H1 (cell line): ENCODE measurements around the gene ILF2. TPM values are rescaled to one million over a fixed set of nuclear protein-coding genes. Genes with fewer than 3 reads are reported as not detected.

Source experiments
- CTCF ChIA-PET: fragments of 300-600 bp; sonication (Branson Sonifier 250); formaldehyde crosslinking; loops from one replicate; lab custom pipeline; 2021; ENCODE audit not compliant: partially characterized antibody; lab: Charles Lee
- POLR2A ChIA-PET: fragments of 300-600 bp; sonication (Branson Sonifier 250); formaldehyde crosslinking; loops from one replicate; lab custom pipeline; 2021; ENCODE audit warnings: inconsistent platforms; ENCODE audit not compliant: partially characterized antibody; lab: Charles Lee
- DNase-seq, 2 experiments: peaks; one replicate each; pipeline versions ENCODE4 v3.0.0 to v3.0.0-alpha.2; 2010 to 2022; ENCODE audit warnings: low spot score in 2 of 2, low read depth in 1 of 2, mixed read lengths in 1 of 2
- FAIRE-seq: peaks from 2 replicates; lab custom pipeline; 2011; peaks lifted over from hg19 to GRCh38; lab: Jason Lieb, UNC
- H2AFZ ChIP-seq: 2 replicates; pipeline ENCODE4 v1.8.1; 2012; ENCODE audit warnings: low read length, inconsistent platforms
- H2AK5ac ChIP-seq: 2 replicates; pipeline ENCODE4 v1.6.1; 2013; ENCODE audit warnings: low read depth, low read length
- H2BK120ac ChIP-seq: replicated peaks from 2 replicates; pipeline ENCODE3; 2013; ENCODE audit warnings: low read depth, low read length, inconsistent platforms
- H2BK12ac ChIP-seq: 2 replicates; pipeline ENCODE4 v1.6.1; 2013; ENCODE audit warnings: low read depth, low read length
- H2BK15ac ChIP-seq: 2 replicates; pipeline ENCODE4 v1.6.1; 2013; ENCODE audit warnings: low read length
- H2BK20ac ChIP-seq: 2 replicates; pipeline ENCODE4 v1.6.1; 2013; ENCODE audit warnings: low read length
- H2BK5ac ChIP-seq: 2 replicates; pipeline ENCODE4 v1.6.1; 2013; ENCODE audit warnings: low read depth, low read length
- H3K14ac ChIP-seq: 2 replicates; pipeline ENCODE4 v1.6.1; 2013; ENCODE audit warnings: inconsistent platforms; ENCODE audit not compliant: insufficient read length
- H3K18ac ChIP-seq: 2 replicates; pipeline ENCODE4 v1.6.1; 2013; ENCODE audit warnings: low read length; ENCODE audit errors: extremely low read depth
- H3K23ac ChIP-seq: 2 replicates; pipeline ENCODE4 v1.6.1; 2013; ENCODE audit warnings: inconsistent platforms; ENCODE audit not compliant: insufficient read length
- H3K23me2 ChIP-seq: 2 replicates; pipeline ENCODE4 v1.6.1; 2013; ENCODE audit warnings: low read depth, low read length
- H3K27ac ChIP-seq: 2 replicates; pipeline ENCODE4 v1.6.1; 2011; ENCODE audit warnings: low read depth, low read length, inconsistent platforms
- H3K27me3 ChIP-seq, 4 experiments: replicated peaks in 1 of 4; 1 replicate in 1 of 4; 2 replicates in 3 of 4; pipeline versions ENCODE4 v1.6.1 to v1.8.1; 2011 to 2013; ENCODE audit warnings: low read length in 3 of 4, mild to moderate bottlenecking in 3 of 4, inconsistent platforms in 2 of 4, mixed read lengths in 2 of 4, moderate library complexity in 1 of 4; ENCODE audit not compliant: control insufficient read depth in 3 of 4, insufficient read depth in 3 of 4; ENCODE audit errors: extremely low read depth in 1 of 4
- H3K36me3 ChIP-seq, 4 experiments: 2 replicates each; pipeline versions ENCODE4 v1.6.1 to v1.8.1; 2011 to 2013; ENCODE audit warnings: mild to moderate bottlenecking in 4 of 4, low read length in 3 of 4, moderate library complexity in 2 of 4, control low read depth in 1 of 4, inconsistent platforms in 1 of 4; ENCODE audit not compliant: insufficient read depth in 4 of 4, control insufficient read depth in 2 of 4
- H3K4ac ChIP-seq: replicated peaks from 2 replicates; pipeline ENCODE3; 2013; ENCODE audit warnings: low read length, low read depth, mixed read lengths, inconsistent platforms; ENCODE audit not compliant: insufficient read length
- H3K4me1 ChIP-seq, 4 experiments: replicated peaks in 1 of 4; 1 replicate in 1 of 4; 2 replicates in 3 of 4; pipeline versions ENCODE4 v1.6.1 to v1.8.1; 2011 to 2013; ENCODE audit warnings: low read length in 3 of 4, inconsistent platforms in 2 of 4, mixed read lengths in 1 of 4; ENCODE audit not compliant: insufficient read depth in 4 of 4, control insufficient read depth in 3 of 4
- H3K4me2 ChIP-seq, 2 experiments: 2 replicates each; pipeline versions ENCODE4 v1.6.1 to v1.8.1; 2011 to 2013; ENCODE audit warnings: low read depth in 2 of 2, low read length in 2 of 2, control low read depth in 1 of 2, inconsistent platforms in 1 of 2, mild to moderate bottlenecking in 1 of 2; ENCODE audit not compliant: insufficient read depth in 1 of 2
- H3K4me3 ChIP-seq, 4 experiments: fragments of 200-600, 300-600 bp in 1 of 4; sonication (generic), shearing (Covaris generic), sonication (Bioruptor Twin) in 1 of 4; 2 replicates each; pipeline versions ENCODE4 v1.5.1 to v1.8.1; 2011 to 2016; ENCODE audit warnings: low read length in 4 of 4, low read depth in 3 of 4, control low read depth in 2 of 4, inconsistent platforms in 2 of 4, mild to moderate bottlenecking in 2 of 4, mixed read lengths in 1 of 4, moderate library complexity in 1 of 4; ENCODE audit not compliant: insufficient read depth in 2 of 4; ENCODE audit errors: extremely low read depth in 1 of 4
- H3K56ac ChIP-seq: replicated peaks from 2 replicates; pipeline ENCODE3; 2013; ENCODE audit warnings: low read depth, mild to moderate bottlenecking, mixed read lengths, low read length, inconsistent platforms; ENCODE audit not compliant: insufficient read length
- H3K79me1 ChIP-seq: 2 replicates; pipeline ENCODE4 v1.6.1; 2013; ENCODE audit warnings: low read depth, low read length, control low read depth
- H3K79me2 ChIP-seq, 2 experiments: 2 replicates each; pipeline versions ENCODE4 v1.6.1 to v1.8.1; 2012 to 2013; ENCODE audit warnings: low read length in 2 of 2, mild to moderate bottlenecking in 2 of 2, inconsistent platforms in 1 of 2; ENCODE audit not compliant: insufficient read depth in 2 of 2, control insufficient read depth in 1 of 2
- H3K9ac ChIP-seq, 4 experiments: replicated peaks in 1 of 4; 1 replicate in 1 of 4; 2 replicates in 3 of 4; pipeline versions ENCODE4 v1.6.1 to v1.8.1; 2011 to 2013; ENCODE audit warnings: low read depth in 3 of 4, low read length in 3 of 4, control low read depth in 2 of 4, mild to moderate bottlenecking in 2 of 4, moderate library complexity in 2 of 4, inconsistent platforms in 1 of 4; ENCODE audit errors: extremely low read depth in 1 of 4
- H3K9me3 ChIP-seq, 2 experiments: 2 replicates each; pipeline versions ENCODE4 v1.6.1 to v1.8.1; 2012 to 2013; ENCODE audit warnings: mild to moderate bottlenecking in 2 of 2, moderate library complexity in 2 of 2, control low read depth in 1 of 2, inconsistent platforms in 1 of 2, low read depth in 1 of 2, low read length in 1 of 2, mixed read lengths in 1 of 2; ENCODE audit not compliant: insufficient read depth in 2 of 2
- H4K20me1 ChIP-seq, 2 experiments: replicated peaks in 1 of 2; 2 replicates each; pipeline versions ENCODE3 to v1.8.1; 2011 to 2013; ENCODE audit warnings: inconsistent platforms in 2 of 2, low read length in 2 of 2, mild to moderate bottlenecking in 1 of 2; ENCODE audit not compliant: insufficient read depth in 2 of 2, control insufficient read depth in 1 of 2
- H4K5ac ChIP-seq: 2 replicates; pipeline ENCODE4 v1.6.1; 2013; ENCODE audit warnings: low read length, low read depth, mixed read lengths, inconsistent platforms; ENCODE audit not compliant: insufficient read length
- H4K8ac ChIP-seq: 2 replicates; pipeline ENCODE4 v1.8.0; 2013; ENCODE audit warnings: mild to moderate bottlenecking, moderate library complexity, low read length, inconsistent platforms; ENCODE audit not compliant: insufficient read depth; ENCODE audit errors: extremely low read depth
- H4K91ac ChIP-seq: replicated peaks from 2 replicates; pipeline ENCODE3; 2013; ENCODE audit warnings: low read length, mixed read lengths, inconsistent platforms; ENCODE audit not compliant: insufficient read length
- CEBPB ChIP-seq: IDR thresholded peaks from 2 replicates; pipeline ENCODE4 v1.6.1; 2012; ENCODE audit warnings: low read depth, low read length
- EGR1 ChIP-seq: IDR thresholded peaks from 2 replicates; pipeline ENCODE4 v1.6.1; 2011; ENCODE audit warnings: low read depth, low read length, borderline replicate concordance
- EP300 ChIP-seq, 2 experiments: IDR thresholded peaks; 1 replicate in 1 of 2; 2 replicates in 1 of 2; pipeline ENCODE4 v1.6.1; 2011 to 2012; ENCODE audit warnings: low read depth in 2 of 2, low read length in 2 of 2, mild to moderate bottlenecking in 2 of 2, borderline replicate concordance in 1 of 2, inconsistent platforms in 1 of 2, moderate library complexity in 1 of 2
- EZH2 ChIP-seq: fragments of 200-600 bp; sonication (generic); IDR thresholded peaks from 2 replicates; pipeline ENCODE4 v1.7.1; 2012; ENCODE audit warnings: low read depth, mild to moderate bottlenecking, moderate library complexity, low read length, inconsistent platforms; ENCODE audit not compliant: severe bottlenecking
- FOSL1 ChIP-seq: IDR thresholded peaks from 2 replicates; pipeline ENCODE4 v1.6.1; 2011; ENCODE audit warnings: mild to moderate bottlenecking, low read depth, low read length, moderate library complexity; ENCODE audit not compliant: insufficient read depth
- KDM1A ChIP-seq: fragments of 200-600, 300-600 bp; sonication (generic); IDR thresholded peaks from 2 replicates; pipeline ENCODE4 v1.7.1; 2016; ENCODE audit warnings: mild to moderate bottlenecking, low read length, borderline replicate concordance
- MAFK ChIP-seq: IDR thresholded peaks from 2 replicates; pipeline ENCODE4 v1.6.1; 2012; ENCODE audit warnings: low read depth, mild to moderate bottlenecking, improper control_type of control experiment, low read length
- NRF1 ChIP-seq: IDR thresholded peaks from 2 replicates; pipeline ENCODE4 v1.6.1; 2011; ENCODE audit warnings: mild to moderate bottlenecking, low read depth, low read length, improper control_type of control experiment
- POLR2A ChIP-seq, 2 experiments: IDR thresholded peaks; 1 replicate in 1 of 2; 2 replicates in 1 of 2; pipeline ENCODE4 v1.6.1; 2011; ENCODE audit warnings: low read depth in 2 of 2, low read length in 2 of 2, mild to moderate bottlenecking in 2 of 2; ENCODE audit errors: control extremely low read depth in 1 of 2
- POLR2AphosphoS5 ChIP-seq: IDR thresholded peaks from 2 replicates; pipeline ENCODE4 v1.6.1; 2011; ENCODE audit warnings: low read depth, low read length
- POU5F1 ChIP-seq: IDR thresholded peaks from 2 replicates; pipeline ENCODE4 v1.6.1; 2011; ENCODE audit warnings: low read depth, mild to moderate bottlenecking, low read length, moderate library complexity
- TBP ChIP-seq: IDR thresholded peaks from 2 replicates; pipeline ENCODE4 v1.6.1; 2011; ENCODE audit warnings: low read depth, low read length, improper control_type of control experiment
- WGBS, 2 experiments: shearing (Covaris generic) in 1 of 2; methylation state at CpG; one replicate each; pipeline versions ENCODE4 v1.1.6 to v1.1.7; 2013 to 2015; ENCODE audit warnings: low lambda C conversion rate in 2 of 2, mixed read lengths in 2 of 2, inconsistent platforms in 1 of 2, low coverage in 1 of 2, missing lambda C conversion rate in 1 of 2; ENCODE audit not compliant: insufficient replicate concordance in 2 of 2, insufficient coverage in 1 of 2, insufficient read length in 1 of 2; ENCODE audit errors: extremely low coverage in 1 of 2, missing lambda C conversion rate in 1 of 2; 5-methylcytosine and 5-hydroxymethylcytosine counted together
- polyA plus RNA-seq, 7 experiments: library from polyadenylated mRNA; depleted of rRNA in 3 of 7; stranded (reverse) in 5 of 7; unstranded in 2 of 7; fragments of >200 nt in 5 of 7; fragments of 200-250 nt in 2 of 7; gene quantifications; 1 replicate in 5 of 7; 2 replicates in 1 of 7; 4 replicates in 1 of 7; pipeline versions ENCODE4 v1.2.1 to v1.2.3, GENCODE V29; 2011 to 2013; ENCODE audit warnings: missing spikeins in 2 of 7, mixed read lengths in 2 of 7
- total RNA-seq: library from RNA; stranded (reverse); fragmentation: NEBNext Ultra II Directional; extraction: Animal tissue kit (Norgen Biotek cat#: 25700); gene quantifications from 2 replicates; pipeline ENCODE4 v1.2.1, GENCODE V29; 2021

Gene ILF2
- total and polyA plus RNA-seq, 2 of the 8 experiments (the other 6 are each of a cell fraction or from before 2014, with no cell fraction given): 389 to 474 TPM

GRCh38 chr1:153648000-153648643 lies 22.7 kb downstream of the ILF2 start:
- Histone ChIP-seq H3K56ac (no peak overlapping the region), H3K27ac (no peak overlapping the region), H3K4me1 (peaks cover 0 to 3% (median 0%) of the 10 kb centered on the region in 4 experiments; a peak in 1 of 7 replicates), H2BK12ac (no peak overlapping the region), H3K4me3 (no peak overlapping the region), H3K18ac (no peak overlapping the region; the same call in 1 of the 2 replicates), H4K91ac (no peak overlapping the region), H3K36me3 (peaks cover 15 to 30% (median 27%) of the 10 kb centered on the region in 4 experiments), H3K23me2 (no peaks in the 10 kb centered on the region), H3K27me3 (no peaks in the 10 kb centered on the region), H2AFZ (no peak overlapping the region), H4K20me1 (peaks cover 3% of the 10 kb centered on the region in 2 experiments), H2AK5ac (0 out of 2 replicates have a peak overlapping the region, but pooled peaks have one; percentile 75), H3K9ac (no peak overlapping the region), H3K4me2 (no peak overlapping the region), H3K79me1 (no peaks in the 10 kb centered on the region), H2BK120ac (no peak overlapping the region), H2BK5ac (no peak overlapping the region), H3K79me2 (no peaks in the 10 kb centered on the region), H4K8ac (peak overlapping the region; percentile 83; the same call in 1 of the 2 replicates), H3K23ac (no peak overlapping the region), H2BK20ac (no peak overlapping the region), H3K4ac (no peak overlapping the region), H3K14ac (no peak overlapping the region), H3K9me3 (no peaks in the 10 kb centered on the region), H2BK15ac (no peak overlapping the region), H4K5ac (no peak overlapping the region)
- DNase-seq: no peak
- no peak for FAIRE-seq
- ChIA-PET CTCF (interaction anchor here (0.6 to 3.1 kb wide), 11 partner anchors 10 to 630 kb away, joined by 3 to 13 read pairs (median 5); partner anchors contain the start of genes CHTOP, S100A1, S100A13 and S100A6), POLR2A (interaction anchor here (0.6 to 16.2 kb wide), 18 partner anchors 8 to 329 kb away, joined by 3 to 343 read pairs (median 4); partner anchors contain the start of genes CHTOP, ILF2, JTB and S100A1)
- 89% methylated on average over 10 of the region's 10 CpGs; no CpG with 5 or more reads in 1 of the 2 experiments for WGBS, 2 experiments
- TF ChIP-seq POLR2A (IDR thresholded peaks at IDR 0.05; ENCODE audit: control extremely low read depth in 1 of 2, low read depth in 2 of 2, low read length in 2 of 2) (0 out of 3 replicates have a peak, but pooled peaks of 1 of the 2 experiments have one; percentile 26), POLR2AphosphoS5 (peak; percentile 65), CEBPB (no peak), POU5F1 (no peak), KDM1A (no peak), EGR1 (no peak), NRF1 (no peak), EZH2 (no peak), FOSL1 (no peak), TBP (no peak), MAFK (no peak), EP300 (IDR thresholded peaks at IDR 0.05; ENCODE audit: borderline replicate concordance in 1 of 2, low read depth in 2 of 2, low read length in 2 of 2) (no peak)
